HTERT RPE-1 (cell line): ENCODE data around the gene MAPT.

ENCODE experiments used
- in situ Hi-C: fragments of 300-500 bp; cut with MboI; formaldehyde crosslinking; loops from 4 replicates; pipeline ENCODE4 v1.14.3; 2020; ENCODE audit warnings: low sequenced_read_pairs

The MAPT gene

GRCh38 chr17:45969726-45970125, 75.4 kb downstream of the MAPT start:
- in situ Hi-C loops = no loop called here

GRCh38 chr17:45970659-45971058, 76.3 kb downstream of the MAPT start:
- in situ Hi-C loops = no loop called here

DNA sequence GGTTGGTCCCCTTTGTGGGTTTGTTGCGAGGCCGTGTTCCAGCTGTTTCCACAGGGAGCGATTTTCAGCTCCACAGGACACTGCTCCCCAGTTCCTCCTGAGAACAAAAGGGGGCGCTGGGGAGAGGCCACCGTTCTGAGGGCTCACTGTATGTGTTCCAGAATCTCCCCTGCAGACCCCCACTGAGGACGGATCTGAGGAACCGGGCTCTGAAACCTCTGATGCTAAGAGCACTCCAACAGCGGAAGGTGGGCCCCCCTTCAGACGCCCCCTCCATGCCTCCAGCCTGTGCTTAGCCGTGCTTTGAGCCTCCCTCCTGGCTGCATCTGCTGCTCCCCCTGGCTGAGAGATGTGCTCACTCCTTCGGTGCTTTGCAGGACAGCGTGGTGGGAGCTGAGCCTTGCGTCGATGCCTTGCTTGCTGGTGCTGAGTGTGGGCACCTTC, 77.4 kb downstream of the MAPT start:
- in situ Hi-C loops = no loop called here

- in situ Hi-C loops = no loop called here
Measured at GRCh38 chr17:45972531-45972930, 78.2 kb downstream of the MAPT start.

DNA sequence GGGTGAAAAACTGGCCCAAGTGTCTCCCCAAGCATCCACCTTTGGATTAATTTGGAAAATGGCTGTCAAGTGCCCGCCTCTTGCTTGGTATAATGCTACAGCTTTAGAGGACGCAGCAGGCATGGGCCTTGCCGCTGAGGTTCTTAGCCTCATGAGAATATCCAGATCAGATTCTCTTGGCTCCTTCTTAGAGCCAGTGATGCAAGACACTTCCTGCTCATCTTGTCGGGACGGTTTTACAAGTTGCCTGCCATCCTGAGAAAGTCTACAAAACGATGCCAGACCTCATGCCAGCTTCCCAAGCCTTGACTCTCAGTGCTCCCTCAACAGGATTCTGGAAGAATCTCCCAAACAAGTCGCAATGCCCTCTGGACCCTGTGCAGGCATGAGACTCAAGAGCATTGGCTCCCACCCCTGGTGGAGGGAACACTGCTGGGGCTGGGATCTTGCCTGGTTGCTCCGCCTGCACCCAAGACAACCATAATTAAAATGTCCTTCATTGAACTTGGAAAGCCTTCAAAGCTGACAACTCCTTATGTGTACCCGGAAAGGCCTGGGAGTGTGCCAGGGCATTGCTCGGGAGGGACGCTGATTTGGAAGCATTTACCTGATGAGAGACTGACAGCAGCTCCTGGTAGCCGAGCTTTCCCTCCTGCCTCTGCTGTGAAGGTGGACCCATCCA, 78.9 kb downstream of the MAPT start:
- in situ Hi-C loops = no loop called here

GRCh38 chr17:45973946-45974859, 79.8 kb downstream of the MAPT start:
- in situ Hi-C loops = no loop called here

- in situ Hi-C loops = no loop called here
Measured at GRCh38 chr17:45974916-45975630, 80.7 kb downstream of the MAPT start.

GRCh38 chr17:45975640-45976295, 81.4 kb downstream of the MAPT start:
- in situ Hi-C loops = no loop called here

GRCh38 chr17:45976391-45976754, 82.0 kb downstream of the MAPT start:
- in situ Hi-C loops = no loop called here

GRCh38 chr17:45976755-45977505, 82.6 kb downstream of the MAPT start:
- in situ Hi-C loops = no loop called here

GRCh38 chr17:45977506-45977824, 83.1 kb downstream of the MAPT start:
- in situ Hi-C loops = no loop called here

- in situ Hi-C loops = no loop called here
Measured at GRCh38 chr17:45977976-45978626, 83.7 kb downstream of the MAPT start.

DNA sequence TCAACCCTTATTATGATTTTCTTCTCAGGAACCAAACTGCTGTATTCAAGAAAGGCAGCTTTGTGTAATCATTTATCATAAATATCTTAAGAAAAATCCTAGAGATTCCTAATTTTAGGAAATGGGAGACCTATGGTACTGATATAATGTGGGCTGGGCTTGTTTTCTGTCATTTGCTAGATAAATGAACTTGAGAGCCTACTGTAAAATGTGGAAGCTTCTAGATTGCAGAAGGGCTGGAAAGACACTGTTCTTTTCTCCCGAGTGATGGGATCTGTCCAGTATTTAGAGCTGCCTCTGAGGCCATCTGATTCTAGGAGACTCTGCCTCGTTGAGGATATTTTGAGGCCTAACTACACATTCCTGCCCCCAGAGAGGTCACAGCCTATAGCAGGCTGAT, 84.8 kb downstream of the MAPT start:
- in situ Hi-C loops = no loop called here

- in situ Hi-C loops = no loop called here
Measured at GRCh38 chr17:45980855-45981254, 86.5 kb downstream of the MAPT start.

DNA sequence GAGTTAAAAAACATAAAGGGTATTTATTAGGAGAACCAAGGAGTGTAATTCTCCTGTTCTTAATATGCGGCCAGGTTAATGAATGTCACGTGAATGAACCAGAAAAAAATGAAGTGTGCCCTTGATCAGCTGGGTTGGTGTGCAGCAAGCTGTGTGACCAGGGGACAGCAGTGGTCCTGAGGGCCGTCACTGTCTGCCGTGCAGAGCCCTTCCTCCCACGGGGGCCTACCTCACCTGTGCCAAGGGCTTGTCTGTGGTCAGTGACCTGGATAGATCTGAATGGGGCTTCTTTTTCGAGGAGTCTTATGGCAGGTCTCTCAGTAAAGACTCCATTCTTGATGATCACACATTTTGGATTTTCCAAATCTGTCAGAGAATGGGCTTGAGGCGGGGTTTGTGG, 87.0 kb downstream of the MAPT start:
- in situ Hi-C loops = no loop called here

DNA sequence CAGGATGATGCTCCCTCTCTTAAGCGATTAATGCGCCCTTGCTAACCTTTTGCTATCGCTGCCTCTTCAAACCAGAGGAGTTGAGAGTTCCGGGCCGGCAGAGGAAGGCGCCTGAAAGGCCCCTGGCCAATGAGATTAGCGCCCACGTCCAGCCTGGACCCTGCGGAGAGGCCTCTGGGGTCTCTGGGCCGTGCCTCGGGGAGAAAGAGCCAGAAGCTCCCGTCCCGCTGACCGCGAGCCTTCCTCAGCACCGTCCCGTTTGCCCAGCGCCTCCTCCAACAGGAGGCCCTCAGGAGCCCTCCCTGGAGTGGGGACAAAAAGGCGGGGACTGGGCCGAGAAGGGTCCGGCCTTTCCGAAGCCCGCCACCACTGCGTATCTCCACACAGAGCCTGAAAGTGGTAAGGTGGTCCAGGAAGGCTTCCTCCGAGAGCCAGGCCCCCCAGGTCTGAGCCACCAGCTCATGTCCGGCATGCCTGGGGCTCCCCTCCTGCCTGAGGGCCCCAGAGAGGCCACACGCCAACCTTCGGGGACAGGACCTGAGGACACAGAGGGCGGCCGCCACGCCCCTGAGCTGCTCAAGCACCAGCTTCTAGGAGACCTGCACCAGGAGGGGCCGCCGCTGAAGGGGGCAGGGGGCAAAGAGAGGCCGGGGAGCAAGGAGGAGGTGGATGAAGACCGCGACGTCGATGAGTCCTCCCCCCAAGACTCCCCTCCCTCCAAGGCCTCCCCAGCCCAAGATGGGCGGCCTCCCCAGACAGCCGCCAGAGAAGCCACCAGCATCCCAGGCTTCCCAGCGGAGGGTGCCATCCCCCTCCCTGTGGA, 88.6 kb downstream of the MAPT start:
- in situ Hi-C loops = no loop called here

DNA sequence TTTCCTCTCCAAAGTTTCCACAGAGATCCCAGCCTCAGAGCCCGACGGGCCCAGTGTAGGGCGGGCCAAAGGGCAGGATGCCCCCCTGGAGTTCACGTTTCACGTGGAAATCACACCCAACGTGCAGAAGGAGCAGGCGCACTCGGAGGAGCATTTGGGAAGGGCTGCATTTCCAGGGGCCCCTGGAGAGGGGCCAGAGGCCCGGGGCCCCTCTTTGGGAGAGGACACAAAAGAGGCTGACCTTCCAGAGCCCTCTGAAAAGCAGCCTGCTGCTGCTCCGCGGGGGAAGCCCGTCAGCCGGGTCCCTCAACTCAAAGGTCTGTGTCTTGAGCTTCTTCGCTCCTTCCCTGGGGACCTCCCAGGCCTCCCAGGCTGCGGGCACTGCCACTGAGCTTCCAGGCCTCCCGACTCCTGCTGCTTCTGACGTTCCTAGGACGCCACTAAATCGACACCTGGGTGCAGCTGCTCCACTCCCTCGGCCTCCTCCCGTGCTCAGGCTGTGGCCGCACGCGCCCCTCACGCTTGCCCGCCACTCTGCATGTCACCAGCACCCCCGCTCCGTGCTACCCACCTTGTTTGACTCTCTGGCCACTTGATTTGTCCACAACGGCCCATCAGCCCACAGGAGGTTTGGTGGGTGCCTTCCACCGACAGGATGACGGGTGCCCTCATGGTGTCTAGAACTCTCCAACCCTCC, 89.4 kb downstream of the MAPT start:
- in situ Hi-C loops = no loop called here

DNA sequence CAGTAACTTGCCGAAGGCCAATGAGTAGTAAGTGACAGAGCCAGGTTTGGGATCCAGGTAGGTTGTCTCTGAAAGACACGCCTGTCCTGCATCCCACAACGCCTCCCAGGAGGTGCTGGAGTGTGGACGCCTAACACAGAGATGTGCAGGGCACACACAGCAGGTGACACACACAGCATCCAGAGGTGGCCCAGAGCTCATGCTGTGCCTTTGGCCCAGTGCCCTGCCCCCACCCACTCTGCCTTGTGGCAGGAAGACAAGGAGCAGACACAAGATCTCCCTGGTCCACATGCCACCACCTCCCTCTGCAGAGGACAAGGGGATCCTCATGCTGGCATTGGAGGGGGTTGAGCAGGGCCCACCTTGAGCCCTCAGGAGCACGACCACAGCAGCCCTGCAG, 90.0 kb downstream of the MAPT start:
- in situ Hi-C loops = no loop called here

DNA sequence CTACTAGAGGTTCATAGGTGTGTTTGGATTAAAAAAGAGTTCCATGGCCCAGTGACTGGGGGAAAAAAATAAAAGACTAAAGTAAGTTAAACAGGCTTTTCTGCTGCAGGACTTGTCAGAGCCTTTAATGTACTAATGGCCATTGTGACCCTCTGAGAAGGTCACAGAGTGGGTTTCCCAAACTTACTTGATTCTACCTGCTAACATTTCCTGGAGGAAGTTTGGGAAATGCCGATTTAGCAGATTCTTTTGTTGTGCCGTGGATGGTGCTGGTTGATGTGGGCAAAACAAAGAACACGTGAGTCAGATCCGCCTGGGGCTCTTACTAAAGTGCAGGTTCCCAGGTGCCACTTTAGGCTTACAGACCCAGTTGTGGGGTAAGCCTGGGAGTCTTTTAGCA, 91.1 kb downstream of the MAPT start:
- in situ Hi-C loops = no loop called here
